HG03039 (cell line): Measurements from ENCODE around the gene PLAAT4.
"Not testable (repeated sequence)": the region's sequence is repeated elsewhere in the genome, so short reads cannot be mapped to it uniquely, and the experiment has no call there.

Experiments
- ATAC-seq: cut with Tn5 transposase; IDR thresholded peaks from one replicate; pipeline ENCODE4 v1.9.1; 2021; ENCODE audit warnings: mild to moderate bottlenecking, moderate library complexity; ENCODE audit not compliant: unreplicated experiment

The PLAAT4 gene

DNA sequence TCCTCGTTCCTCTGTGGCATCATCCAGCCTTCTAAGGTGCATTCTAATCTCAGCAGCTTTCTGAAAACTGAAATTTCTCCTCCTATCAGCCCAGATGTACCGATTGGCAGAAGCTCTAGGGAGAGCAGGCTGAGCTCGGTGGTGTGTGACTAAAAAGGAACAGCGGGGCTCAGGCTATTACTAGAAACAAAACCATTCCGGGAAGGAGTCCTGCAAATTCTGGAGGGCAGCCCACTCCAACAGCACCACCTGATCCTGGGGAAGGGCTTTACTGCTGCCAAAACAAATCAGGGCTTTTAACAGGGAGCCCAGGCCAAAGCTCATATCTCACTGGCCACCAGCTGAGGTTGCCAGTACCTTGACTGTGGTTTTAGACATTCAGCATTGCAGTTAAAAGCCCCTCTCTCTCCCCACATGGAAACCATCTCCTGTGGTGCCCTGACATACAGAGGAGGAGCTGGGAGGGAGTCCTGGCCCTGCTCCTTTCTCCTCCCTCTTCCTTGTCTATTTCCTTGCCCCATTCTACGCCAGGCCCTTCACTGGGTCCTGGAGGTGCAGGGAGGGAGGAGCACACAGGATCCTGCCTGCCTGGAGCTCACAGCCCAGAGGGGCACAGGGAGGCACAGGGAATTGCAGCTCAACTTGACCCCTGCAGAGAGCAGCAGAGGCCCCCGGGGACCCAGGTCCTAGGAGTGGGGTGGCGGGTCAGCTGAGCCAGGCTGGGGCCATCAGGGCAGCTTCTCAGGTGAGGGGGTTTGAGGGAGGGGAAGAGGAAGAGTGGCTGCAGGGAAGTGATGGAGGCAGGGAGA is 889 bp downstream of the PLAAT4 start:
- ATAC-seq = no peak

DNA sequence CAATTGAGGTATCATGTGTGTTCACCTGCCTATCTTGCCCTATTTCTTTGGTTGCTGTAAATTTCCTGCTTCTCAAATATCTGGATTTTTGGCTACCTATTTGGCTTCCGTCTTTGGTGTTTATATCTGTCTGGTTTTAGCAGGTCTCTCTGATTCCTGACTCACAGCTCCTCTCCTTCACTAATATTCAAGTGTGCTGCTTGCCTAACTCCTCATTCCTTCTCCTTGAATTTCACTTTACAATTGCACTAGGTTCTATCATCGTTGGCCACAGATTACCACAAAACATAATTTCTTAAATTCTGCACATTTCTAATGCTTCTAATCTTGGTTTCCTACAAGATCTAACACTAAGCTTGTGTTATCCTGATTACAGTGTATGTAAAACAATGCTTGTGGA is 5.9 kb downstream of the PLAAT4 start:
- ATAC-seq = not testable (repeated sequence)

DNA sequence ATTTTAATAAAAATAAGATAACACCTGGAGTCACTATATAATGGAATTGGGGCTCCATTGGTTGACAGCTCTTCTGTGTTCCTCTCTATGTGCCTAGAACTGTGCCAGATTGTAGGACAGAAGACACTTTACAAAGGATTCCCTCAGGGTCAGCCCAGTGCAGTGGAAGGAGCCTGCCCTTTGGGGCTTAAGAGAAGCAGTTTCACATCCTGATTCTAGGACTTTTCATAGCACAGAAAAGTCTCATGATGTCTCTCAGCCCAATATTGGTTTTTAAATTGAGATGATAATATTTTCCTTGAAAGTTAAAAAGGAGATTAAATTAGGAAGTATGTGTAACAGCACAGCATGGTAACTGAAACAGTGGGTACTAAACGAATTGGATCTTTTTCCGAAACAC is 7.1 kb downstream of the PLAAT4 start:
- ATAC-seq = no peak

DNA sequence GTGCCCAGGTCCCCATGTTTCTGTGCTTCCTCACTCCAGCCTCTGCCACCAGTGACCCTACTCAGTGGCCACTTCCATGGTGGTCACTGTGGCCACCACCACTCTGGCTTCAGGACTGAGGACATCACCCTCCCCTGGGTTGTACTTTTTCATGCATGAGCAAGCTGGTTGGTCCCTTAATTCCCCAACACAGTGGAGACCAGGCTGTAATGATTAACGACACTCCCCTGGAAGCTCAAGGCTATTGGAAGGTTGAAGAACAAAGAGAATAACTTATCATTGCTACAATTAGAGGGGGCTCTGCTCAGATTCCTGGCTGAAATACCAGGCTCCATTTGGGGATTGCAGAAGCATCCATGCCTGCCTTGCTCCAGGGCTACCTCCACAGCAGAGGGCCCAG is 10.5 kb downstream of the PLAAT4 start:
- no peak for ATAC-seq

DNA sequence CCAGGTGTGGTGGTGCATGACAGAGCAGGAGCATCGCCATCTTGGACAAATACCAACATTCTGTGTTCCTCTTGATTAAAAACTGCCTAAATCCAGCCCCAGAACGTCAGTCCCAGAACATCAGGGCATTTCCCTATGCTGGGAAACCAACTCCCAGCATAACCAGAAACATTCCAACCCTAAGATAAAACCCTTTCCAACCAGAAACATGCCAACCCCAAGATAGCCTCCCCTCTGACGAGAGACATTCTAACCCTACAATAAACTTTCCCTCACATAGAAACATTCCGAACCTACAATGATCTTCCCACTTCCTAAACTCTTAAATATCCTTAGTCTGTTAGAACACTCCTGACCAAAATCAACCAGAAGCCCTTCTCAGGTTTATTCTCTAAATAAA is 11.6 kb downstream of the PLAAT4 start:
- no peak for ATAC-seq

DNA sequence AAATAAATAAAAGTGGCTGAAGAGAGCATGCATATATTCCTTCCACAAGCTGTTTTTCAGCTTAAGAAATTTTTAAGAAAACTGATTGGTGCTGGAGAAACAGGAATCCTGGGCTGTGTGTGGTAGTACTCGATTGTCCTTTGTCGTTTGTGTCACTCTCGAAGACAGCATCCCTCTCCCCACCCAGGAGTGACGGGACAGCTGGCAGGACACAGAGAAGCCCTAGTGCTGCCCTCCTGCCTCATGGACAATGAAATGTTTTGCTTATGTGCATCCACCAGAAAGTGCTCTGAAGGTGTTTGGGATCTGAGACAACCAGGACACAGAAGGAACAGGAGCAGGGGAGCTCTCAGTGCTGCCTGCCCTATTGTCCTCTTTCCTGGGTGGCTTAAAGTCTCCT is 12.8 kb downstream of the PLAAT4 start:
- ATAC-seq = no peak

DNA sequence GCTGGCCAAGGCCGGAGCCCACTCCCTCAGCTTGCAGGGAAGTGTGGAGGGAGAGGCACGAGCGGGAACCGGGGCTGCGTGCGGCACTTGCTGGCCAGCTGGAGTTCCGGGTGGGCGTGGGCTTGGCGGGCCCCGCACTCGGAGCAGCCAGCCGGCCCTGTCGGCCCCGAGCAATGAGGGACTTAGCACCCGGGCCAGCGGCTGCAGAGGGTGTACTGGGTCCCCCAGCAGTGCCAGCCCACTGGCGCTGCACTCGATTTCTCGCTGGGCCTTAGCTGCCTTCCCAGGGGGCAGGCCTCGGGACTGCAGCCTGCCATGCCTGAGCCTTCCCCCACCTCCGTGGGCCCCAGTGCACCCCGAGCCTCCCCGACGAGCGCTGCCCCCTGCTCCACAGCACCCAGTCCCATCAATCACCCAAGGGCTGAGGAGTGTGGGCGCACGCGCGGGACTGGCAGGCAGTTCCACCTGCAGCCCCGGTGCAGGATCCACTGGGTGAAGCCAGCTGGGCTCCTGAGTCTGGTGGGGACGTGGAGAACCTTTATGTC is 13.6 kb downstream of the PLAAT4 start:
- not testable (repeated sequence) for ATAC-seq

DNA sequence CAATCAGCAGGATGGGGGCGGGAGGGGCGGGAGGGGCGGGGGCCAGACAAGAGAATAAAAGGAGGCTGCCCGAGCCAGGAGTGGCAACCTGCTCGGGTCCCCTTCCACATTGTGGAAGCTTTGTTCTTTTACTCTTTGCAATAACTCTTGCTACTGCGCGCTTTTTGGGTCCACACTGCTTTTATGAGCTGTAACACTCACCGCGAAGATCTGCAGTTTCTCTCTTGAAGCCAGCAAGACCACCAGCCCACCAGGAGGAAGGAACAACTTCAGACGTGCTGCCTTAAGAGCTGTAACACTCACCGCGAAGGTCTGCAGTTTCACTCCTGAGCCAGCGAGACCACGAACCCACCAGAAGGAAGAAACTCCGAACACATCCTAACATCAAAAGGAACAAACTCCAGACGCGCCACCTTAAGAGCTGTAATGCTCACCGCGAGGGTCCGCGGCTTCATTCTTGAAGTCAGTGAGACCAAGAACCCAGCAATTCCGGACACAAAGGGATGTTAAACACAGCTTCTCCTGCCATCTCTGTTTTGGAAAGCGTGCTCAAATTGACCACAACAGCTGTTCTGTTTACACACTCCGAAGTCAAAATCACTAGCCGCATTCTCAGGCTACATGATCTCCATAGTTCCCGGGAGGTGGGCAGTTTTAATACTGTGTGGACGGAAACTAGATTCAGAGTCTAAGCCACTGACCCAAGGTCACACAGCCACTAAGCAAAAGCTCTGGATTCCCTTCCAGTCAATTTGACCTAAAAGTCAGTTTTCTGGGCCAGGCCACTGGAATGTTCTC is 14.7 kb downstream of the PLAAT4 start:
- ATAC-seq = no peak

DNA sequence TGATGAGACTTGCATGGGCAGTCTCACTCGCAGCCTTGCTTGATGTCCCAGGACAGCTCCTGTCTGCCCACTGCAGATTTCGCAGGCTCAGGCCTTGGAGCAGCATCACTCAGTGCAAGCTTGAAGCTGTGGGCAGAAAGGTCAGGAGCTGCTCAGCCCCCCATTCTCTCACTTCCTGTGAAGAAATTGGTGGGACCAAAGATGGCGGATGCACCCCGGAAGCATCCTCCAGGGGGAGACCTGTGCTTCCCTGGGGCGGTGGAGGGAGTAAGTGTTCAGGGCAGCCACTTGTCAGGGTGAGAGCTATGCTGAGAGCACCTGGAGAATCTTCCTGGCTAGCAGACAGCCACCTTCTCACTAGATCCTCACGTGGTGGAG is 15.3 kb downstream of the PLAAT4 start:
- no peak for ATAC-seq

DNA sequence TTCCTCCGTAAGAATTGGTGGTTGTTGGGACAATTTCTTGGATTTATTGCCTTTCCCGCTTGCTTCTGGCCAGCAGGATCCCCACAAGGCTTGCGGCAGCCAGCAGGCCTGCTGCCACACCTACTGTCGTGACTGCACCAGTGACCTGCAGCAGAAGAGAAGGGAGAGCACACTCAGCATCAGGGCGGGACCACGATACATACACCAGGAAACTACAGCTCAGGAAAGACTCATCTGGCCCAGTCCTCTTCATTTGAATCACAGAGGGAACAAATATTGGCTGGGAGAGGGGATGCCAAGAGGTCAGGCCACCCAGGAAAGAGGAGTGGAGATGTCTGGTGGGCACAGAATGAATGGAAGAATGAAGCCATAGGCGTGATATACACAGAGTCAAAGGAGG is 16.3 kb downstream of the PLAAT4 start:
- no peak for ATAC-seq

DNA sequence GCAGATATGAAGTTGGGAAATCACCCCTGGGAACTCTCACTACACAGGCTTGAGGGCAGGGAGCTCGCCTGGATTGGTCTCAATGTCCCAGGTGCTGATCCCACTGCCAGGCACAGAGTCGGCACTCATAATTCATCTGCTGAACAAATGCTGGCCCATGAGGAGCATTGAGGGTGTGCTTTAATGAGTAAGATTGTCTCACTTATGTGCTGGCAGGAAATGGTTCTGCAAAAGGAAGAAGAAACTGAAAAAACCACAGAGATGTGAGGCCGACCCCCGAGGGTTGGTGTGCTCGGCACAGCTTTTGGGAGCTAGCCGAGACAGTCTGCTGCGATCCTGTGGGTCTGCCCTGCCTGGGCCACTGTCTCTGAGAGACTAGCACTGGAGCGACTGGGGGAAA is 17.2 kb downstream of the PLAAT4 start:
- no peak for ATAC-seq

DNA sequence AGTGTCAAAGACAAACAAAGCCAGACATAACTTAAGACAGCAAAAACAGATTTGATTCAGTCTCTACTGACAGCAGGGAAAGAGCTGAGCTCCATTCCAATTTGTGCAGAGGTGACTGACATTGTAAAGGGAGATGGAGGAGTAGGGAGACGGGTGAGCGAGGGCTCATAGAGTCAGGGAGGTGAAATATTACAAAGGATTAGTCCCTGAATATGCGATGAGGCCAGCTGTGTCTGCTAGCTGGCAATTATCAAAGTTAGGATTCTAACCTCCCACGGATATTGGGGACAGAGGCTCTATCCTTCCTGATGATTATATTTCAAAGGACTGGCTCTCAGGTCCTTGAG is 18.2 kb downstream of the PLAAT4 start:
- ATAC-seq = no peak

DNA sequence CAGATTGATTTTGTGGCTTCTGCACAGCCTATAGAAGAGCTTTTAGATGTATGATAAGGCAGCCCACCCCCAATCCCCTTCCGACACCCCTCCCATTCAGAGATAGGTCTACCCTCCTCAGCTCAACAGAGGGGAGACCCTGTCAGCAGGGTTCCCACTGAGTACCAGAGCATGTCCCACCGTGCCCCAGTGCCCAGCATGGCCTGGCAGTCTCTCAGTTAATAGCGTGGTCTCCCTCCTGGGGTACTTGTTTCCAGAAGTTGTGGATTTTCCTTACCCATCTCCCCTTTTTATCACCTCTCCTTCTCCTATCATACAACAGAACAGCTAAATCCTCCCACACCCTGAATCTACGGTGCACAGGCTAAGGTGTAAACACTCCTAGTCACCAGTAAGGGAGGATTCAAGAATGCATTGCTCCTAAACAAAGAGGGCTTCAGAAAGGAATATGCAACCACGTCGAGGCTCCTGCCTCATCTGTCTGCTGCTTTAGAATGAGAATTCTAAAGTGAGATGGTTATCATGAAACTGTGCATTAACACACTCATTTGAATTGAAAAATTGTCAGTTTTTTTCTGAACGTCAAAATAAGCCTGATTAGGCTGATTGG is 19.9 kb downstream of the PLAAT4 start:
- ATAC-seq = no peak

DNA sequence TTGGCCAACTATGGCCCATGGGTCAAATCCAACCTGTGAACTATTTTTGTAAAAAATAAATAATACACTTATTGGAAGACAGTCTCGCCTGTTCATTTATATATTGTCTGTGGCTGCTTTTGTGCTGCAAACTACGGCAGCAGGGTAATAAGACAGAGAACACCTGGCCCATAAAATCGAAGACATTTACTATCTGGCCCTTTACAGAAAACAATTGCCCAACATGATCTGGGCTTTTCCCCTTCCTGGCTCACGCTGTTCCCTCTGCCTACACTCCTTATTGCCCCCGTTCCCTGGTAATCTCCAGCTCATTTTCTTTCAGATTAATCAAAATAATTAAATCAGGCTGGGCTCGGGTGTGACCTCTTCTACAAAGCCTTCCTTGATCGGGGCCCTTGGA is 21.0 kb downstream of the PLAAT4 start:
- no peak for ATAC-seq

DNA sequence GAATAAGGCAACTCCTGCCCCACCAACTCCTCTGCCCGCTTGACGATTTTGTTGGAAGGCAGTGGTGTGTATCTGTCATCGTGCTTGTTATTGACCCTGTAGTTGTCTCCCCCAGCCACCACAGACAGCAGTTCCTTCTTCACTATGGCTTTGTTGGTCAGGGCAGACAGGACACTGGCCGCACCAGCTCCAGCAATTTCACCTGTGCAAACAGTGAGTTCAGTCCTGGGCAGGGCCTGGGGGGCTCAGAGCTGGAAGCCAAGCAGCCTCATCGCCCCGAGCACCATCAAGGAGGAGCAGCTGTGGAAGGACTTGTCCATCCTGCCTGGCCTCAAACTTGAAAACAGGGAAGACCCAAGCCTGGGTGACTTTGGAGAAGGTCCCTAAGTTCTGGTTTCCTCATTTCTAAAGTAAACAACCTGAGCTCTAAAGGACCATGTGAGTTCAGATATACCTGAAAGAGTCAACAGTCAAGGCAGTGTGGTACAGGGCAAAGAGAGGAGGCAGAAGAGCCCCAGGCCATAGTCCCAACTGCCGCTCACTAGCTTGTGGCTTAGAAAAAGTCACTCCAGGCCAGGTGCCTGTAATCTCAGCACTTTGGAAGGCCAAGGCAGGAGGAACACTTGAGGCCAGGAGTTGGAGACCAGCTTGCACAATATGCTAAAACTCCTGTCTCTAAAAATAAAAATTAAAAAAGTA is 22.0 kb downstream of the PLAAT4 start:
- no peak for ATAC-seq

DNA sequence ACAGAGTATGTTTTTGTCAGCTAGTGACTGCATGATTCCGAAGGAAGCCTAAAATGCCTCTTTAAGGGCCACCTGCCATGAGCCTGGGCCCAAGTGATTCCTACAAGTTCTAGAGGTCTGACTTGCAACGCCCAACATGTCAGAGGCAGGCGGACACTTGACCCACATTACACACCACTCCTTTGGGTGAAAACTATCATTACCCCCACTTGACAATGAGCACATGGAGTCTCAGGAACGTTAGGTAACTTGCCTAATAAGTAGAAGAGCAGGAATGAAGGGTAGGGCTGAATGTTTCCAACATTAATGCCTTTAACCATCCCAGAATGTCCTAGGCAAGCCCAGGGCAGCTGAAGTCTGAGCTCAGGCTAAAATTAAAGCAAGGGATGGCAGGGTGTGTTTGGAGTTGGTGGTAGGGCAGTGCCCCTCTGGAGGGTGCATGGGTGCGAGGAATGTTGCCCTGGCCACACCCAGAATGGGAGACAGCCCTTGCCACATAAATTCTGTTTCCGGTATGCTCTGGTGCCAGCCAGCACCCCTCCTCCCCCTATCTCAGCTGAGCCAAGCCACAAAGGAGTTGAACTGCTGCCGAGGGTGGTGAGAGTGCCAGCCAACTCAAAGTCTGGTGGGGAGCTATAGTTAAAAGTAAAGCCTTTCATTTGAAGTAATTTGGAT is 24.0 kb downstream of the PLAAT4 start:
- ATAC-seq = no peak

DNA sequence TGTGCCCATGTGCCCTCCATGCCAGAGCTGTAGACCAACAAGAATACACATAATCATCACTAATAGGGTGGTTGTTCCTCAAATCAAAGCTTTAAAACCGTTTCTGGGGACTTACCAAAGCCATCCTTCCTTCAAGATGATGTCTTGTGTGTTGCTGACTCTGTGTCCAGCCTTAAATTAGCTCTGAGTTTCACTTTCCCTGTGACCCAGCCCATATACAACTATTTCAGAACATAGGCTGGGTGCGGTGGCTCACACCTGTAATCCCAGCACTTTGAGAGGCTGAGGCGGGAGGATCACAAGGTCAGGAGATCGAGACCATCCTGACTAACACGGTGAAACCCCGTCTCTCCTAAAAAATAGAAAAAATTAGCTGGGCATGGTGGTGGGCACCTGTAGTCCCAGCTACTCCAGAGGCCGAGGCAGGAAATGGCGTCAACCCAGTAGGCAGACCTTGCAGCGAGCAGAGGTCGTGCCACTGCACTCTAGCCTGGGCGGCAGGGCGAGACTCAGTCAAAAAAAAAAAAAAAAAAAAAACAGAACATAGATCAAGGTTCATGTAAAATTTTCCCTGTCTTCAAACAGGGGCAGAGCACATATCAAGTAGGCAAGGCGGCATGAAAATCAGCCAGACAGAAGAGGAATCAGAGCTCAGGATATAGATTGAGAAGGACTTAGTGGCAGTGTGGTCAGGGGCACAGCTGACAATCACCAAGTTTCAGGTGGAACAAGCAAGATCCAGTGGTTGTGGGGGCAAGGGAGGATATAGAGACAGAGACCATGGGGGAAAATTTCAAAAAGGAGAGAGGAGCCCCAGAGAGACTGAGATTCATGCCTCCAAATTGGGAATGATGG is 26.8 kb downstream of the PLAAT4 start, which contains the start of gene PLAAT2:
PLAAT2 (minus strand) TSS at position 179 of the 855 bp plus-strand sequence; CDS start at position 124, 55 bp downstream.
- no peak for ATAC-seq

DNA sequence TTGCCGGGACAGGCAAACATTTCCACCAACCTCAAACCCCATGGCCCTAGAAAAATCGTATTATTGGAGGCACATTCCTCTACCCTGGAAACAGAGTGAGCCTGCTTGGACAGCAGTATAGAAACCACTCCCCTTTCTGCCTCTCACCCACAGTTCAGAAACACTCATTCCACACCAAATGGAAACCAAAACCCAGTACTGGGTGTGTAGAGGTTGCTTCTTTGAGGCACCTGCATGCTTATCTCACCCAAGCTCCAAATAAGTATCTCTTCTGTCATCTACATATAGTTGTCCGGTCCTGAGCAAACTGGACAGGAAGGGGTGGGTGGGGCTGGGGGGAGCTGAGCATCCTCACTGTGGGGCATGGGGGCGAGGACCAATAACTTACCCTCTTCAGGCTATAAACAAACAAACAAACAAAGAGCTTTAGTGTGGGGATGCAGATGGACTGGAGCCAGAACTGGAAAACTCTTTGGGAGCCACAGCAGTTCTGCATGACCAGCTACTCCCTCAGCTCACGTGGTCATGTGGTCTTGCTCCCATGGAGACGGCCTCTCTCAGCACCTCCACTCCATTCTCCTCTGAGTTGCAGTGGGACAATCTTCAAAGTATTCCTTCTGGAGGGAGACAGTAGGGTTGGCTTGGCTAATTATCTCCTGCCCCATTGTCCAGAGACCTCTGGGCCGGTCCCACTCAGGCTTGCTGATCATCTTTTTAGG is 27.6 kb downstream of the PLAAT4 start:
- peak; percentile 67 for ATAC-seq

DNA sequence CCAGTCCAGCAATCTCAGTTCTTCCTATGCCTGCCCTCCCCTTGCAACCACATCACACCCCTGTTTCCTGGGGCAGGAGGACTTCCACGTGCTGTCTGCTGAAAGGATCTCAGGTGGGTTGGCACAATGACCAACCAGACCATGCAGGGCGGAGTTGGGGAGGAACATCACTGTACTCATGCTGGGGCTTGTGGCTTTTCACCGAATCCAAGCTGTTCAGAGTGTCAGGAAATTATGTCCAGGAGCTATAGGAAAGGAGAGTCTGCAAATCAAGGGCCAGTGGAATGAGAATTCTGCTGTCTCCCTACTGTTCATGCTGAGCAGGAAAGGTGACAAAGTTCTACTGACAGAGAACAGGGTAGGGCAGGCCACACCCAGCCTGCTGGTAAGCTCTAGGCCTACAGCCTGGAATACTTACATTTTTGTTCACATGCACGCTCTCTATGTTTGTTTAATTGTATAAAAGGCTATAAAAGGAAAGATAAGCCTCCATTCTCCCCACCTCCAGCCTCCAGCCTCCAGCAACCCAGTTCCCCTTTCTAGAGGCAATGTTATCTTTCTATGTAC is 28.3 kb downstream of the PLAAT4 start:
- no peak for ATAC-seq
